HG03159 (cell line): ENCODE data around the gene PLPP3.

ENCODE experiments used
- ATAC-seq: cut with Tn5 transposase; IDR thresholded peaks from one replicate; pipeline ENCODE4 v1.9.1; 2021; ENCODE audit warnings: mild to moderate bottlenecking, moderate library complexity; ENCODE audit not compliant: unreplicated experiment

PLPP3 gene

DNA sequence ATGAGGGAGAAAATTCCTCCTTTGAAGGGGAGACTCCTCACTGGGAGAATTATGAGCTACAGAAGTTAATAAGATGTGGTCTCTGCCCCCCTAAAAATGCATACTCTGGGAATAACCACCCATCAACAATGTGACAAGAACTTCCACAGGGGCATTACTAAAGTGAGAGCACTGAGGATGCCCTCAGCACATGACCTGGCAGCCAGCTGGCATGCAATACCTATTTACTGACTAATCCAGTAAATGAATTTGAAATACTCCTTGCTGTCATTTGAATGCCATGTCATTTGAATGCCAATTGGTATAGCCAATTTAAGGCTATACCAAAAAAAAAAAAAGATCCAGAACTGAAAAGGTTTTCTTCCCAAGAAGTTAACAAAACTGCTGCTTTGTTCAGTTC lies 30.8 kb downstream of the PLPP3 start:
- no peak for ATAC-seq

GRCh38 chr1:56547977-56548376 lies 31.4 kb downstream of the PLPP3 start:
- no peak for ATAC-seq

- no peak for ATAC-seq
Observed at GRCh38 chr1:56547473-56547872, 31.9 kb downstream of the PLPP3 start.

DNA sequence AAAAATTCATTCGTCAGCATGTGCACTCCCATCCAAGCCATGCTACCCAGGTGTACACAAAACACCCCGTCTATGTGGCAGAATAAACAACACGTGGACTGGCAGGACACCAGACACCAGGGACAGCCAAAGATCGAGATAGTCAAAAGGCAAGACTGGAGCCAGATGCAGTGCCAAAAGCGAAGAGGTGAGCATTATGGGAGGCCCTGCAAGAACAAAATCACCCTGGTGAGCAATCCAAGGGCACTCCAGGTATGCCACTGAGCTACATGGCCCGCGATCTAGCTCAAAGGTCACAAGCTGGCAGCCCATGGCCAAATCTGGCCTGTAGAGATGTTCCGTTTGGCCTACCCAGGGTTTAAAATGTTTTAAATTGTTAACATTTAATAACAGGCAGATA lies 33.7 kb downstream of the PLPP3 start:
- ATAC-seq: no peak

- ATAC-seq: no peak
Observed at GRCh38 chr1:56543783-56544612, 35.4 kb downstream of the PLPP3 start.

GRCh38 chr1:56542651-56543050 lies 36.7 kb downstream of the PLPP3 start:
- ATAC-seq: no peak

DNA sequence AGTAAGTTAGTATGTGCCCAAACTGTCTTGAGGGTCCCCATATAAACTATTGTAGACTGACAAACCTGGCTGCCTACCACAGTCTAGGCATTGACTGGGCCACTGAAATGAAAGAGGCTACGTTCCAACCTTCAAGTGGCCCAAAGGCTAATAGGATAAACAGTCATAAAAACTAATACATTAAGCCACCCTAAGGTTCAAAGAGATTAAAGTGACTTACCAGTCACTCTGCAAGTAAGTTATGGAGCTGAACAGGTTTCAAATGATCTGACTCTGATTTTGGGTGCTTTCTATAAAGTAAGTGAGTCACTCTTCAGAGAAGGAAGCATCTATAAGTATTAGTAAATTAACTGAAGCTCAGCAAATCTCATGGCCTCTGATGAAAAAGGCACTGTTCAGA lies 38.0 kb downstream of the PLPP3 start:
- ATAC-seq: no peak

DNA sequence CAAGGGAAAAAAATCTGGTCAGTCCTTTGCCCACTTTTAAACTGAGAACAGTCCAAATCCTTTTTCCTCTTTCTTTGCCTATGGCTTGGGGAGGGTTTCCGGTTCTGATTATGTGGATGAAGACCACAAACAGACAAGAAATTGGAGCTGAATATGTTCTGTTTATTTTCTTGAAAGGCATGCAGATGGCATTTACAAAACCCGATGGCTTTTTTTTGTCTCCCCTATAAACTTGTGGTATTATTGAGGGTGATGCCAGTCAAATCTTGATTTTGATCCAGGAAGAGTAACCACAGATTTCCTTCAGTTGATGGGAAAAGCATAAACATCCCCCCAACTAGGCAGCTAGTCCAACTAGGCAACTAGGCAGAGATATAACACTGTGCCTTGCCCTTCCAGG lies 38.9 kb downstream of the PLPP3 start:
- no peak for ATAC-seq

DNA sequence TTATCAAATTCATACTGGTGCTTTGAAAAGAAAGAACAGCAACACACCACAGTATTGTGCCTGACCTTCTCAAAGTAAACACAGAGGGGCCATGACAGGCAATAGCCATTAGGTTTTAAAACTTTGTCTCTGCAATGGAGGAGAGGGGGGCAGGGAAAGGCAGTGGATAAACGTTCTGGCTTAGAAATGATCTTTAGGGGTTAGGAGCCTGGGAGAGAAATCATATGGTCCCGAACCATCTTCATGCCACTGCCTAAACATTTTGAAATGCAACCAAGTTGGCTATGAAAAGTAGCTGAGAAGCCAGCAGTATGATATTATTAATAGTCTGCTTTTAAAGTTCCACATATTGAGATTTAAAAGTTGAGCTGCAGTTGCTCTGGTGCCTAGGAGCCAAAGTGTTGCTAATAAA lies 39.8 kb downstream of the PLPP3 start:
- no peak for ATAC-seq

GRCh38 chr1:56538532-56538931 lies 40.8 kb downstream of the PLPP3 start:
- ATAC-seq: no peak

DNA sequence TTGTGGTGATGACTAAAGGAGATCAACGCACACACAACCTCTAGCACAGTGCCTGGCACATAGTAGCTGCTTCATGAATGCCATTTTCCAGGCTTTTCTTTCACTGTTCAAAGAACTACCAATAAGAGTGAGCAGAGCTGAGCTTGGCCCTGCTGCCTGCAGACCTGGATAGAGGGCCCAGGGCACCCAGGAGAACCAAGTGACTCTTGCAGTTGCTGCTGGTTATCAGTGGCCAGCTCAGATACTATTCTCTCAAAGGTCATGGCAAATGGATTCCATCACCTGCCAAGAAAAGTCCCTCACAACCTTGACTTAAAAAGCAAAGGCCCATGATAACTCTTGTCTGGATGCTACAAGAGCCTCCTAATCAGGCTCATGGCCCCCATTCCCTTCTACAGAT lies 41.7 kb downstream of the PLPP3 start:
- no peak for ATAC-seq

DNA sequence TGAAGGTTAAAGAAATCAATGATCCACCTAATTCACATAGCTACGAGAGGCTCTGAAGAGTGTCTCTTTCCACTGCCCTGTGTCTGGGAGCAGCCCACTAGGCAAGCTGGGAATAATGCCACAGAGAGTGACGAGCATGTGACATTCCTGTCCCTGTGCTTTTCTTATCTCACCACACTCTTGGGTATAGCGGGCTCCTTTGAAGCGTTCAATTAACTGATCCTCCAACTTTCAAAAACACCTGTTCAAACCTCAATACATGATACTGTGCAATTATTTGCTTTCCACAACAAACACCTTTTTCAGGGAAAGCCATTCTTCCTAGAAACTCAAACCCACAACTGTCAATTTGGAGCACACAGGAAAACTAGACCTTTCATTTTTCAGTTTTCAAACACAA lies 43.4 kb downstream of the PLPP3 start:
- no peak for ATAC-seq

DNA sequence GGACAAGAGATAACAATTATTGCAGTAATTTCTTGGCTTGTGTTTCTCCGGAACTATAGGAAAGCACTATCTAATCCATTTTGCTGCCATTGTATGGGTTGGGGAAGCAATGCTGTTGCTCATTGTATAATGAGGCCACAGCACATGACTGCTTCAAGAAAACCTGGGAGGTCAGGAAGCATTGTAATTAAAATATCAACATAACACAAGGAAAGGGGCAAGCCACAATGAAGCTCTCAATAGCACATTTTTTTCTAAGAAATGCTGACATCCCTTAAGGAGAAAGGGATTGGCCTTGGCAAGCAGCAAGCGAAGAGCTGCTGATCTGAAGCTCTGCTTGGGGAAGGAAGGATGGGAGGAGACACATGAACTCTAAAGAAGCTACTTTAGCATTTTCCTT lies 44.0 kb downstream of the PLPP3 start:
- ATAC-seq: no peak

GRCh38 chr1:56534130-56534651 lies 45.2 kb downstream of the PLPP3 start:
- no peak for ATAC-seq

DNA sequence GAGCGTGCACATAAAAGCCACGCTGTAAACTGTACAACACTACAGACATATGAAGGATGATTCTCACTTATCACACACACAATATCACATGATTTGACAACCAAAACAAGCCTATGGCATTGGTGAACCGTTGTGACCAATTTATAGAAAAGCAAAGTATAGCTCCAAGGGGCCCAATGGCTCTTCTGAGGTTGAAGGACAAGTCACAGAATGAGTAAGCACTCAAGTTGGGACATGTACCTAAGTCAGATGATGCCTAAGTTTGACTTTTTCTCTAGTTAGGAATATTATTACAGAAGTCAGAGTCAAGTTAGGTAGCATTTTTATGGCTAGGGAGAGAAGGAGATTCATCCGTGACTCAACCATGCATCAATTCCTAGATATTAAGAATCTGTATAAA lies 45.7 kb downstream of the PLPP3 start:
- peak; percentile 55 for ATAC-seq

- no peak for ATAC-seq
Observed at GRCh38 chr1:56533197-56533596, 46.2 kb downstream of the PLPP3 start.

DNA sequence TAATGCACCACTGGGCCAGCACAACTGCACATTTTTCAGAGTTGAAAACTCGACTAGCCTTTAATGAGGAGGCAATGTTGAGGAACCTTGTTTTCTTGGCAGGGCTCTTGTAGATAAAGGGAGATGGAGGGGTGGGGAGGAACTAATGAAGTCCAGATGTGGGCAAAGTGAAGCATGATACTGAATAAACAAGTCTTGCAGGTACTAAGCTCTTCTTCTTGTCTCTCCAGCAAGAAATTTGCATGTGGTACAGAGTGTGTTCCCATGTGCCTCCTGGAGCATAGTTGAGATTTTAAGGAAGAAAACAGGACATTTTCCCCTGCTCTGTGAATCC lies 47.0 kb downstream of the PLPP3 start:
- no peak for ATAC-seq

- ATAC-seq: no peak
Observed at GRCh38 chr1:56531624-56532349, 47.6 kb downstream of the PLPP3 start.

- no peak for ATAC-seq
Observed at GRCh38 chr1:56529801-56530200, 49.6 kb downstream of the PLPP3 start.

- no peak for ATAC-seq
Observed at GRCh38 chr1:56527548-56528302, 51.6 kb downstream of the PLPP3 start.

- peak; percentile 75 for ATAC-seq
Observed at GRCh38 chr1:56526571-56527174, 52.7 kb downstream of the PLPP3 start.
